ENCODE results near the gene TRIM63. TPM values are rescaled to one million over a fixed set of nuclear protein-coding genes. Genes with fewer than 3 reads are reported as not detected.

TRIM63 gene
- 6.3 TPM for total RNA-seq

GRCh38 chr1:26067432-26067911 is at the start of gene TRIM63:
TRIM63 (minus strand) TSS chr1:26067630; CDS start chr1:26067494, 136 bp downstream.

GRCh38 chr1:26111530-26112406 is 44.3 kb upstream of the TRIM63 start, which contains the start of gene PDIK1L:
PDIK1L (plus strand) TSS chr1:26111824; CDS start chr1:26114309, 2,485 bp downstream.

GRCh38 chr1:26045722-26046245 is 21.6 kb downstream of the TRIM63 start, which contains the start of gene SLC30A2:
SLC30A2 (minus strand) TSS chr1:26046118; CDS start chr1:26045896, 222 bp downstream.

GRCh38 chr1:26021647-26022403 is 45.6 kb downstream of the TRIM63 start, which contains the start of gene EXTL1:
EXTL1 (plus strand) TSS chr1:26021775; CDS start chr1:26022647, 872 bp downstream.

Other genes starting within 250 kb of the TRIM63 start
- gene MTFR1L, start 247.7 kb downstream of the TRIM63 start, total RNA-seq, result 55.0 TPM
- gene AUNIP, start 208.2 kb downstream of the TRIM63 start, total RNA-seq, result 1.3 TPM
- gene PAQR7, start 191.9 kb downstream of the TRIM63 start, total RNA-seq, result 5.6 TPM
- gene STMN1, start 161.2 kb downstream of the TRIM63 start, total RNA-seq, result 286 TPM
- 20.2 TPM for gene PAFAH2, start 69.6 kb downstream of the TRIM63 start, total RNA-seq
- gene EXTL1, start 45.9 kb downstream of the TRIM63 start, total RNA-seq, result 1.6 TPM
- gene SLC30A2, start 21.5 kb downstream of the TRIM63 start, total RNA-seq, result not detected
- gene PDIK1L, start 44.2 kb upstream of the TRIM63 start, total RNA-seq, result 32.9 TPM
- gene FAM110D, start 91.4 kb upstream of the TRIM63 start, total RNA-seq, result 0.60 TPM
- gene C1orf232, start 101.3 kb upstream of the TRIM63 start, total RNA-seq, result not detected
- 11.1 TPM for gene ZNF593, start 102.3 kb upstream of the TRIM63 start, total RNA-seq
- 41.3 TPM for gene ZNF593OS, start 104.2 kb upstream of the TRIM63 start, total RNA-seq
- 8.4 TPM for gene CNKSR1, start 109.9 kb upstream of the TRIM63 start, total RNA-seq
- not detected for gene CATSPER4, start 123.0 kb upstream of the TRIM63 start, total RNA-seq
- gene CEP85, start 166.6 kb upstream of the TRIM63 start, total RNA-seq, result 27.4 TPM
- gene SH3BGRL3, start 212.5 kb upstream of the TRIM63 start, total RNA-seq, result 9.1 TPM
- gene UBXN11, start 239.0 kb upstream of the TRIM63 start, total RNA-seq, result 25.1 TPM